D721Med (cell line): Measurements from ENCODE around the gene POLE.
A peak's percentile ranks its signal among the peaks of the same experiment; 100 is the strongest.

Experiments
- DNase-seq: peaks from one replicate; pipeline ENCODE4 v3.0.0; 2011; ENCODE audit warnings: low spot score; ENCODE audit not compliant: insufficient read length
- FAIRE-seq: peaks from 2 replicates; lab custom pipeline; 2011; peaks lifted over from hg19 to GRCh38; lab: Jason Lieb, UNC
- TF ChIP-seq, protein P1 (sequence below): IDR thresholded peaks from 2 replicates; pipeline ENCODE4 v1.5.1; 2012; ENCODE audit warnings: mild to moderate bottlenecking, control low read depth; ENCODE audit not compliant: insufficient read depth; ENCODE audit errors: missing control alignments

The POLE gene

DNA sequence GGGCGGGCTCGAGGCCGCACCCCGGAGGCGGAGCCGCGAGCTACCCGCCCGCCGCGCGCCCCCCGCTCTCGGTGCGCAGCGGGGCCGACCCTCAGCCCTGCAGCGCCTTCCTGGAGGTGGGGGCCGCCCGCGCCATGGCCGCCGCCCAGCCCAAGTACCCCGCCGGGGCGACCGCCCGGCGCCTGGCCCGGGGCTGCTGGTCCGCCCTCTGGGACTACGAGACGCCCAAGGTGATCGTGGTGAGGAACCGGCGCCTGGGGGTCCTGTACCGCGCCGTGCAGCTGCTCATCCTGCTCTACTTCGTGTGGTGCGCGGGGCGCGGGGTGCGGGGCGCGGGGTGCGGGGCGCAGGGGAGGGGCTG is 68.5 kb downstream of the POLE start, which contains the start of gene P2RX2:
P2RX2 (plus strand) TSS at position 94 of the 361 bp plus-strand sequence; CDS start at position 135, 41 bp downstream.
- DNase-seq (no peak), FAIRE-seq (no peak)
- TF ChIP-seq, protein P1, sequence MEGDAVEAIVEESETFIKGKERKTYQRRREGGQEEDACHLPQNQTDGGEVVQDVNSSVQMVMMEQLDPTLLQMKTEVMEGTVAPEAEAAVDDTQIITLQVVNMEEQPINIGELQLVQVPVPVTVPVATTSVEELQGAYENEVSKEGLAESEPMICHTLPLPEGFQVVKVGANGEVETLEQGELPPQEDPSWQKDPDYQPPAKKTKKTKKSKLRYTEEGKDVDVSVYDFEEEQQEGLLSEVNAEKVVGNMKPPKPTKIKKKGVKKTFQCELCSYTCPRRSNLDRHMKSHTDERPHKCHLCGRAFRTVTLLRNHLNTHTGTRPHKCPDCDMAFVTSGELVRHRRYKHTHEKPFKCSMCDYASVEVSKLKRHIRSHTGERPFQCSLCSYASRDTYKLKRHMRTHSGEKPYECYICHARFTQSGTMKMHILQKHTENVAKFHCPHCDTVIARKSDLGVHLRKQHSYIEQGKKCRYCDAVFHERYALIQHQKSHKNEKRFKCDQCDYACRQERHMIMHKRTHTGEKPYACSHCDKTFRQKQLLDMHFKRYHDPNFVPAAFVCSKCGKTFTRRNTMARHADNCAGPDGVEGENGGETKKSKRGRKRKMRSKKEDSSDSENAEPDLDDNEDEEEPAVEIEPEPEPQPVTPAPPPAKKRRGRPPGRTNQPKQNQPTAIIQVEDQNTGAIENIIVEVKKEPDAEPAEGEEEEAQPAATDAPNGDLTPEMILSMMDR: no peak

DNA sequence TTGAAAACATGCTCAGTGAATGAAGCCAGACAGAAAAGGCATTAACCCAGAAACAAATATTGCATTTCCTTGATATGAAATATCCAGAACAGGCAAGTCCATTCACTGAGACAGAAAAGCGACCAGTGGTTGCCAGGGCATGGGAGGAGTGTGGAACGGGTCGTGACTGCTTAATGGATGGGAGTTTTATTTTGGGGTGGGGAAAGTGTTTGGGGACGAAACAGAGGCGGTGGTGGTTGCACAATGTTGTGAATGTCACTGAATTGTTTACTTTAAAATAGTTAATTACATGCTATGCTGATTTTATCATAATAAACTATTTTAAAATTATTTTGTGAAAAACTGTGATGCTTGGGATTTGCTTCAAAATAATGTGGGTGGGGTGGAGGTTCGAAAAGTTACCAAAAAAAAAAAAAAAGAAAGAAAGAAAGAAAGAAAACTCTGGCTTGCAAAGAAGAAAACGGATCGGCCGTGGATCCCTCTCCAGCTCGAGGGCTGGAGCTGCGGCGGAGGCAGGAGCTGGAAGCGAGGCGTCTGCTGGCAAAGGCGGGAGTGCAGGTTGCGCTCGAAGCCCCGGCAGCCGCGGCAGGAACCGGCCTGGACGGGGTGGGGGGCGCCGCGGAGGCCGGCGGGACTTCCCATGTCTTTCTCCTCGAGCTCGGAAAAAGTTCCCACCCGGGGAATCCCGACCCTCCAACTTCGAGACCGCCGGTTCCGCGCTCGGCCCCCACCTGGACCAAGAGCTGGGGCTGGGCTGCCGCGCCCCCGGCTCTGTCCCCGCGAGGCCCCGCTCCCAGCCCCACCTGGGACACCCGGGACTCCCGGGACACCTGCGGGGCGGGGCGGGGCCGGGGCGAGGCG is 69.1 kb downstream of the POLE start:
- TF ChIP-seq, protein P1: no peak
- DNase-seq: no peak
- FAIRE-seq: no peak

DNA sequence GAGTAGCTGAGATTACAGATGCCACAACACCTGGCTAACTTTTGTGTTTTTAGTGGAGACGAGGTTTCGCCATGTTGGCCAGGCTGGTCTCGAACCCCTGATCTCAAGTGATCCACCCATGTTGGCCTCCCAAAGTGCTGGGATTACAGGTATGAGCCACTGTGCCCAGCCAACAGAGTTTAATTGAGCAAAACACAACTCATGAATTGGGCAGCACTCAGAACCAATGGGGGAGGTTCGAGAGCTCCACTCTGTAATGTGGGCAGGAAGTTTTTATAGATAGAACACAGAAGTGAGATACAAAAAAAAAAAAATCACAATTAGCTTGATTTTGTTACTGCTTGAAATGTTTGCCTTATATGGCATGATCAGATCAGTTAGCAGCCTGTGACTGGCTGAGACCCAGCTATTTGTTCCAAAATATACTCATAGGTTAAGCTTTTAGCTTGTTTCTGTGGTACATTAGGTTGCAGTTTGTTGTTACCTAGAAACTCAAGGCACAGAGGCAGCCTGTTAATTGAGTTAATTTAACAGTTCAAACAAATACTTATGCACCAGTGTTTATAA is 69.9 kb downstream of the POLE start:
- TF ChIP-seq, protein P1: no peak
- DNase-seq (no peak), FAIRE-seq (no peak)

DNA sequence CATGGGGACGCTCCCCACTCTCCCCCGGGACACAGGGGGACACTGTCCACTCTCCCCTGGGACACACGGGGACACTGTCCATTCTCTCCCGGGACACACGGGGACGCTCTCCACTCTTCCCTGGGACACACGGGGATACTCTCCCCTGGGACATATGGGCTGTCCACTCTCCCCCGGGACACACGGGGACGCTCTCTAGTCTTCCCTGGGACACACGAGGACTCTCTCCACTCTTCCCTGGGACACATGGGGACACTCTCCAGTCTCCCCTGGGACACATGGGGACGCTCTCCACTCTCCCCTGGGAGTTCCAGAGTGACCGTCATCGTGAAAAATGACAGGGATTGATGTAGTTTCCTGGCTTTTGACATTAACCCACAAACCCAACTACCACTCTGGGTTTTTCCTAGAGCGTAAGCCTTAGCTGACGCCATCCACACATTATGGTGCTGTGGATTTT is 71.5 kb downstream of the POLE start:
- DNase-seq (no peak), FAIRE-seq (no peak)
- TF ChIP-seq, protein P1: no peak

DNA sequence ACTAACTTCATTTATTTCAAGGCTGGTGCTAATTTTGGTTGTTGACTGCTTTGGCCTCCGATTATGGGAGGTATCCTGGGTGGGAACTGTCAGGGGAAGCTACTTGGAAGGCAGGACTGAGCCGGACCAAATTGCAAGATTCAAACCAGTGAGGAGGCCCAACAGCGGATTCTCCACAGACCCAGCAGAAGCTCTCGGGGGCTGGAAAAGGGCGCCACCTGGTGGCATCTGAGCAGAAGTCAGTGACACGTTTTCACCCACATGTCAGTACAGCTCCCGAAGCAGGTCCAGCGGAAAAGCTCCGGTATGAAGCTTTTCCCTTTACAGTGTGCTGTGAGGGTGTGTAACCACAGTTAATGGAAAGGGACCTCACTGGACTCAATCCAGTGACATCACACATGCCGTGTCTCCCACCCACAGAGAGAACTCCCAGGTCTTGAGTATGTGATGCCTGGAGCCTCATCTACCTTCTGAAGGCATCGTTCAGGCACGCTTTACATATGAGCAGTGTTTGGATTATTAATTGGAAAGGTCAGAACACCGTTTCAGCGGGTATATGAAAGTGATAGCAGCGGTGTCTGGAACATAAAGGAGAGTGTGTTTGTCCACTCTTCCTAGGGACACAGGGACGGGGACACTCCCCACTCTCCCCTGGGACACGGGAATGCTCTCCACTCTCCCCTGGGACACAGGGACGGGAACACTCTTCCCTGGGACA is 72.1 kb downstream of the POLE start:
- TF ChIP-seq, protein P1: peak; percentile 89
- DNase-seq (peak; percentile 72), FAIRE-seq (peak; percentile 11)

DNA sequence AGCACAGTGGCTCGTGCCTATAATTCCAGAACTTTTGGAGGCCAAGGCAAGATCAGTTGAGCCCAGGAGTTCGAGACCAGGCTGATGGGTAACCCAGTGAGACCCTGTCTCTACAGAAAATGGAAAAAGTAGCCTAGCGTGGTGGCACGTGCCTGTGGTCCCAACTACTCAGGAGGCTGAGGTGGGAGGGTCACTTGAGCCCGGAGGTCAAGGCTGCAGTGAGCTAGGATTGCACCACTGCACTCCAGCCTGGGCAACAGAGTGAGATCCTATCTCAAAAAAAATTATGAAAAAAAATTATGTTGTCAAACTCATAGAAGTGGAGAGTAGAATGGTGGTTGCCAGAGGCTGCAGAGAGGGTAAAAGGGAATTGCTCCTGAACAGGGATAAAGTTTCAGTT is 73.1 kb downstream of the POLE start:
- no peak for FAIRE-seq
- TF ChIP-seq, protein P1: no peak
- no peak for DNase-seq

DNA sequence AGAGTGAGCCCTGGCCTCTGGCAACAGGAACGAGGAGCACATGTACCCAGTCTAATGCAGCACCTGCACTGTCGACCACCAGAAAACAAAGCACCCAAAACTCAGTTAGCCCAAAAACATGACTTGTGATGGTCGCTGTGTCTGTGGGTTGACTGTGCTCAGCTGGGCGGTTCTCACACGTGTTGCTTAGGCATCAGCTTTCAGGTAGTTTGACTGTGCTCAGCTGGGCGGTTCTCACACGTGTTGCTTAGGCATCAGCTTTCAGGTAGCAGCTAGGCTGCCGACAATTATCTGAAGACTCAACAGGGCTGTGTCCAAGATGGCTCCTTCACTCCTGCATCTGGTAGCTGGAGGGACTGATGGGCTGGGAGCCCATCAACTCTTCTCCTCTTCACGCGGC is 75.5 kb downstream of the POLE start:
- FAIRE-seq (no peak), DNase-seq (no peak)
- TF ChIP-seq, protein P1: no peak
